Cardiac septum (tissue), 1 donor: Measurements from ENCODE around the gene RSRP1. TPM values are rescaled to one million over a fixed set of nuclear protein-coding genes. Genes with fewer than 3 reads are reported as not detected.
"Not testable (repeated sequence)": the region's sequence is repeated elsewhere in the genome, so short reads cannot be mapped to it uniquely, and the experiment has no call there.

ENCODE experiments used
- DNase-seq: peaks from one replicate; pipeline ENCODE4 v3.0.0-alpha.2; 2020; ENCODE audit warnings: low spot score
- intact Hi-C: fragments of 100-400 bp; cut with DNase I; formaldehyde crosslinking; loops from one replicate; pipeline ENCODE4 v1.14.0; 2022
- long read RNA-seq: library from polyadenylated mRNA; unstranded; transcript quantifications from one replicate; pipeline ENCODE4 v2.0.0, GENCODE V29; 2021
- total RNA-seq: library from RNA; stranded (reverse); fragmentation: NEBNext Ultra II Directional; extraction: Animal tissue kit (Norgen Biotek cat#: 25700); gene quantifications from one replicate; pipeline ENCODE4 v1.2.1, GENCODE V29; 2021
- donor health status: DM: no; HTN: no; CAD: no.

The RSRP1 gene, protein sequence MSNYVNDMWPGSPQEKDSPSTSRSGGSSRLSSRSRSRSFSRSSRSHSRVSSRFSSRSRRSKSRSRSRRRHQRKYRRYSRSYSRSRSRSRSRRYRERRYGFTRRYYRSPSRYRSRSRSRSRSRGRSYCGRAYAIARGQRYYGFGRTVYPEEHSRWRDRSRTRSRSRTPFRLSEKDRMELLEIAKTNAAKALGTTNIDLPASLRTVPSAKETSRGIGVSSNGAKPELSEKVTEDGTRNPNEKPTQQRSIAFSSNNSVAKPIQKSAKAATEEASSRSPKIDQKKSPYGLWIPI
- 52.2 TPM for total RNA-seq
- long read RNA-seq, partial matches to known transcripts = 1 of 17 reads
- long read RNA-seq, other reads (novel, unspliced or antisense) = 8 of 17 reads

DNA sequence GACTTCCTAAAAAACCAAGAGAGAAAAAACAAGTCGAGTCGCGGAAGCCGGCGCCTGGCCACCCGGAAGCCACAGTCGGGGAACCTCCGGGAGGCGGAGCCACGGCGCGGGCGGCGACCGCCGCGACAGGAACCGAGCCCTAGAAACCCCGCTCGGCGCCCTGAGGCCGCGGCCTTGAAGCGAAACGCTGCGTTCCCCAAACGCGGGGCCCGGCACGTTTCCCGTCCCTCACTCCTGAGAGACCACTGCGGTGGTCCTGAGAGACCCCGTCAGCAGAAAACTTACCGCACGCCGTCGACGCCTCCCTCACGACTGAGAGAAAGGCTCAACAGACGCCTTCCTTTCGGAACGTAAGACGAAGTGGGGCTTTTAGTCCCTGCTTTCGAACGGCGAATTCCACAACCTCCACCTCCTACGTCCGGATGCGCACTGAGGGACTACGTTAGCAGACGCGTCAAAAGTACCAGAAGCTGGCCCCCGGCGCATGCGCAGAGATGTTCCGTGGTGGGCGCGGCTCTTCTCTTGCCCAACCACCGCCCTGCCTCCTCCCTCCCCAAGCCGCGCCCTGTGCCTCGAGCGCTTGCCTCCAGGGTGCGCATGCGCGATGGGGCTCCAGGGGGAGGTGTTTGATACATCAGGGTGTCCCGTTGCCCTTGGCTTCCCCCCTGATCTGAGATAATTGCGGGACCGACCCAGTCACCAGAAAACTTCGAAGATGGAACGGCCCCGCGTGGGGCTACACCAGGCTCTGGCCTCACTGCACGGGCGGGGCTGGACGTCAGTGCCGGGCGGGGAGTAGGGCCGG lies at the start of gene RSRP1:
TSS of gene RSRP1 (minus strand) at position 431 of the 805 bp plus-strand sequence. CDS start 491 bp downstream, outside the sequence.
- intact Hi-C loops = loop anchor here (2.0 to 5.0 kb wide), 4 partner anchors 14 to 570 kb away; partner anchors contain the start of genes MTFR1L, SYF2 and TMEM50A

DNA sequence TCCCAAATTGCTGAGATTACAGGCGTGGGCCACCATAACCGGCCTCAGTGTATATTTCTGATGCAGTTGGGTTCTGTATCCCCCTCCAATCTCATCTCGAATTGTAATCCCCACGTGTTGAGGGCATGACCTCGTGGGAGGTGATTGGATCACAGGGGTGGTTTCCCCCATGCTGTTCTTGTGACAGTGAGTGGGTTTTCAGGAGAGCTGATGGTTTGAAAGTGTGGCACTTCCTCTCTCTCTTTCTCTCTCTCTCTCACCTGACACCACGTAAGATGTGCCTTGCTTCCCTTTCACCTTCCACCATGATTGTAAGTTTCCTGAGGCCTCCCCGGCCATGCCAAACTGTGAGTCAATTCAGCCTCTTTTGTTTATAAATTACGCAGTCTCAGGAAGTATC lies 49.2 kb upstream of the RSRP1 start:
- DNase-seq, intact Hi-C loops: not testable (repeated sequence)

More for the DNA sequence above, at the start of gene RSRP1:
- DNase-seq = peak; percentile 100

DNA sequence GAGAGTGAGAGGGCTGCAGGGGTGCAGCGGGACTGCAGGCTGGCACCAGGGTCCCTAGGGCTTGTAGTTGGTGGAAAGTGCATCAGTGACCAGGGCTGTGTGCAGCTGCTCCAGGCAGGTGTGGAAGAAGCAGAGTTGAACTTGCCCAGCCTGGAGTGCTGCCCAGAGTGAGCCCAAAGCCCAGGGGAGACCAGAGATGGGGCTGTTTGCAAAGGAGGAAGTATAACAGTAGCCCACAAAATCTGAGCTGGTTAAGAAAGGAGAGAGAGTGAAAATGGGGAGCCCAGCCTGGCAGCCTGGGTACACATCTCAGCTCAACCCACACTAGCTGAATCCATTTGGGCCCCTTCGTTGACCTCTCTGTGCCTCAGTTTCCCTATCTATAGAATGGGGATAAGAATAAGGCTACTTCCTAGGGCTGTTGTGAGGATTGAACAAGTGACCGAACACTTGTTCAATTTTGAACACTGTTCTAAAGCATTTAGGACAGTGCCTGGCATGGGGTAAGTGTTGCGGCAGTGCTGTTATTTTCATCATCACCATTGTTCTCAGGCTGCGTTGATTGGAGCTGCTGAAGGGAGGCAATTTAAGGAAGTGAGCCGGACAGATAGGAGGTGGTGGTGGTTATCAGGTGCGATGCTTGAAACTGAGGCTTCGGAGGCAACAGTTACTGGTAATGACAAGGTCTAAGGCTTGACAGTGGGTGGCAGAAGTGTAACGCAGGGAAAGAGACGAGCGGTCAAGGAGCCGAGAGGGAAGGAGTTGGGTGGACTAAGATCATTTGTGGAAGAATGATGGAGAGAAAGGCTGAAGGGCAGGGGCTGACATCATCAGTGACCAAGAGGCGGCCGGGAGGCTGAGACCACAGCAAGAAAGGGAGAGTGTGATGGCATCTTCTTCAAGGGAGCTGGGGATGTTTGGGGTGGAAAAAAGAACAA lies 47.9 kb upstream of the RSRP1 start:
- intact Hi-C loops, DNase-seq: not testable (repeated sequence)

DNA sequence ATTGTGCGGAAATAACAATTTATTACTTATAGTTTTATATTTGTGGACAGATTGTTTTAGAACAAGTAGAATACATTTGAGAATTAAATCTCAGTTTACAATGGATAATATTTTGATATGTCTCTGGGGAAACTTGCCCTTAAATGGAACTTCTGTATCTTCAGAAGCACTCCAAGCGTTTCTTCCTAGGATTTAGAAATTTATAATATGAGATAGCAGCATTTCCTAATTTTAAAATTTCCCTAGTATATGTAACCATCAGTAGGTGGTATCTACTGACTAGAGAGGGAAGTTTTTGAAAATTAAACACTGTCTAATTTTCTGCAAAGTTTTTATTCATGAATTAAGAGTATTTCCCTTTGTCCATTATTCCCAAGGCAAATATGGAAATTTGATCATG lies 46.2 kb upstream of the RSRP1 start:
- intact Hi-C loops, DNase-seq: not testable (repeated sequence)

DNA sequence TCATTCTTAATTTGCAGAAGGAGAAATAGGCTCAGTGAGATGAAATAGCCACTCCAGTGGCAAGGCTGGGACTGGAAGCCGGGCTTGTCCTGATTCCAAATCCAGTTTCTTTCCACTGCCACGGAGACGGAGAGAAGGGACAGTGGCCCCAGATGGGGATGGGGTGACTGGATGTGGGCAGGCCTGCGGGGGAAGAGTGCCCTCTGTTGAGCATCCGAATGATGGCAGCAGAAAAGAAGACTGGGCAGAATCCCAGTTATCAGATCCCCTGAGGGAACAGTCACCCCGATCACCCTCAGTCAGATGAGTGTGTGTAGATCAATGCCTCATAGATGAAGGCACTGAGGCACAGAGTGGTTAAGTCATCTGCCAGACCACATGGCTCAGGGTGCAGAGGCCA lies 42.8 kb upstream of the RSRP1 start:
- intact Hi-C loops = not testable (repeated sequence)

DNA sequence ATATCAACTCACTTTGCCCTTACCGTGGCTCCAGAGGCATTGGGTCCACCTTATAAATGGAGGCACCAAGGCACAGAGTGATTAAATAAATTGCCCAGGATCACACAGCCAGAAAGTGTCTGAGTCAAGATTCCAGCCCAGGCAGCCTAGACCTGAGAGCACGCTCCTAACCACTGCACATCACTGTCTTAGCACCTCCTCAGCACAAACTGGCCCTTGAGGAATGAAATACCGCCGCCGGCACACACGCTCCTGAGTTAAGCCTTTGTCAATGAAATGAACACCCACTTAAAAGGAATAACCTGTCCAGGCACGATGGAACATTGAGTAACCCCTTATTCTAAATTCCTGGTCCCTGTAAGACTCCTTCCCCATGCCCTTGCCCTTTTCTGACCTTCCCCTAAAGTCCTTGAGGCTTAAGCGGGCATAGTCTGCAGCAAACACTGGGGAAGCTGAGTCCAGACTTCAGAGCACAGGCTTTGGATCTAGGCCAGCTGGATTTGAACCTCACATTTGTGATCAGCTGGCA lies 41.4 kb upstream of the RSRP1 start:
- DNase-seq, intact Hi-C loops: not testable (repeated sequence)

More for the DNA sequence above, 42.8 kb upstream of the RSRP1 start:
- not testable (repeated sequence) for DNase-seq

DNA sequence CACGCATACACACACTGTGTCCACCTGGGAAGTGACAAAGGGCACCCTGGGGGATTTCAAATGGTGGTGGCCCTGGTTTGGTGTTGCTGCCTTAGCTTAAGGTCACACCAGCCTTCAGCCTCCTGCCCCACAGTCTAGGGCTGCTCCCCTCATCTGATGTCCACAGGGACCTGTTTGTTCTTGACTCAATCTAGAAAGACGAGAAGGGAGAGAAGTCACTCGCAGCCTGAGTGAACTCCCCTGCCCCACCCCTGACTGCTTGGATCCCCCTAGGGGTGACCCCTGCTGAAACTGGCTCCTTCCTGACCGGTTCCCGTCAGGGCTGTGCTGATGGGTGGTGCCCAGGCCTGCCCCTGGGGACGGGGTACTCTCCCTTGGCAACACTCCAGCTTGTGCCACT lies 39.9 kb upstream of the RSRP1 start:
- intact Hi-C loops, DNase-seq: not testable (repeated sequence)

DNA sequence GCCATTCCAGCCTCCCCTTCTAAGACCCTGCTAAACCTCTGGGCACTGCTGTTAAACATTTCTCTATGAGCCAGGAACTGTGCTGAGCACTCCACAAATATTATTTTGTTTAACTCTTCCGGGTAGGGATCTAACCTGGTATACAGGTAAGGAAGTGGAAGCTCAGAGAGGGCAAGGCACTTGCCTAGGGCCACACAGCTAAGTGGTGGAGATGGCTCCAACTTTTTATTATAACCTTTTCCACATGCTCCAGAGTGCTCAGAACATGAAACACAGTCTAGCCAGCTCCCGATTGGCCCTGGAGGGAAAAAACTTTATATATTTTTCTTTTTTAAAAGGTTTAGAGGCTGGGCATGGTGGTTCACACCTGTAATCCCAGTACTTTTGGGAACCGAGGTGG lies 38.6 kb upstream of the RSRP1 start:
- DNase-seq, intact Hi-C loops: not testable (repeated sequence)

DNA sequence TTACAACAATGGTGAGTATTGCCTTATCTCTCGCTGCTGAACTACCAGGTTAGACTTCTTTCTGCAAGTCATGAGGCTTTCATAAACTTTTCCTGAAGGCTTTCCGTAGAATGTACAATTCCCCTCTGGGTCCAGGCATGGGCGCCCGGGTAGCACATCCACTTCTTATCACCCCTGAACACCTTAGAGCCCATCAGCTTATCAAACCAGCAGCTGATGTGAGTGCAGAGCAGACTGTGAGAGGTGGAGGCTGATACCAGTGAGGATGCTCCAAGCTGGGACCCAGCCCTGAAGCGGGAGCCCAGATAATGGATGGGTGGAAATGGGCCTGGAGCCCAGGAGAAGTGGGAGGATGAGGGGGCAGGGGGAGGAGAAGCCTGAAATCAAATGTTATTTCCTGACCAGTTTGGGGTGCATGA lies 32.4 kb upstream of the RSRP1 start:
- DNase-seq, intact Hi-C loops: not testable (repeated sequence)

DNA sequence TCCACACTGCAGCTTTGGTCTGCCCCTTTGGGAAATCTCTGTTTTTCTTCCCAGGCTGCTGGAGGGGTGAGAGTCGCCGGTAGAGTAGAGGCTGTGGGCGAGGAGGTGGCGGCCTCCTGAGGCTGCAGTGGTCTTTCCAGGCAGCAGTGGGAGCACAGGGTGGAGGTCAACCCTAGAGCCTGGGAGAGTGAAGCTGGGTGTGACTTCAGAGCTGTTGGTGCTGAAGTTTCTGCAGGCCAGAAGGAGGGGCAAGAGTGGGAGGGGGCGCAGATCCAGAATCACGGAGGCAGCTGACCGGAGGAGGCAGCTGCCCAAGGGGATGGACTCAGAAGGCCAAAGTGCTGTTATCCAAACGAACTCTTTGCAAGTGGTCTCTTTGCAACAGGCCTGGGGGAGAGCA lies 31.5 kb upstream of the RSRP1 start:
- intact Hi-C loops, DNase-seq: not testable (repeated sequence)

DNA sequence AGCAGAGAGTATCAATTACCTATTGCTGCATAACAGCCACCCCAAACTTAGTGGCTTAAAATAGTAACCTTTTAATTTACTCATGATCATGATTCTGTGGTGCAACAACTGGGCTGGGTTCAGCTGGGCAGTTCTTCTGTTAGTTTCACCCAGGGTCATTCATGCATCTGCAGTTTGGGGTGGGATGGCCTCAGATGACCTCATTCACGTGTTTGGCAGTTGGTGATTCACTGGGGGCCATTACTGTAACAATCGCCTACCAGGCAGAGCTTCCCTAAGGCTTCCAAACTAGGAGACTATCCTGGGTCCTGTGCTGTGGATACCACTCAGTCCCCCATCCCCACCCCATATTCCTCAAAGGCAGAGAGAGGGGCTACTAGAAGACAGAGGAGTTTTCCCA lies 31.1 kb upstream of the RSRP1 start:
- intact Hi-C loops = not testable (repeated sequence)

DNA sequence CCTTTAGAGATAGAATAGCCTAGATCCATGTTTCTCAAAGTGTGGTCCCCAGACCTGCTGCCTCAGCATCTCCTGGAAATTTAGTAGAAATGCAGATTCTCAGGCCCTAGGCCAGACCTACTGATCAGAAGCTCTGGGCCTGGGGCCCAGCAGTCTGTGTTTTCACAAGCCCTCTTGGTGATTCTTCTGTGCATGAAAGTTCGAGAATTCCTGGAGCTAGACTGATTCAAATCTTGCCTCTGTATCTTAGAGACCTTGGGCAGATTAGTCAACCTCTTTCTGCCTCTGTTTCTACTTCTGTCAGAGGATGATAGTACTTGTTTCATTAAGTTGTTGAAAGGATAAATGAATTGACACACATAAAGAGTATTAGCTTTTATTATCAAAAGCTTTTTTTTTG lies 30.0 kb upstream of the RSRP1 start:
- DNase-seq, intact Hi-C loops: not testable (repeated sequence)

More for the DNA sequence above, 31.1 kb upstream of the RSRP1 start:
- not testable (repeated sequence) for DNase-seq

DNA sequence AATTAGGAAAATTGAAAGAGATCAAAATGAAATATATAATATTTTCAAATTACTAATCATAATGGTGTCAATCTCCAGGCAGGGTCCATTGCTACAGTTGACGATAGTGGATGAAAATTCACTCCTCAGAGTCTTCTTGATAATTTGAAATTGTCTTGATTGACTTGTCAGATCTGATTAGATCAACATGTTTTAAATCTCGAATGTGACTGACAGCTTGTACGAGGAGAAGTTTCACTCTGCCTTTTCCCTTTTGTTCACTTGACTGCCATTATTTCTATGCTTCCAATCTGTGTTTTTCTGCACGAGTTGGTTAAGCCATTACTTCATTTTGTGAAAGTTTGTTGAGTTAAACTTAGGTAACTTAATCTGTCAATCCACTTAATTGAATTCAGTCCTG lies 28.4 kb upstream of the RSRP1 start:
- intact Hi-C loops = not testable (repeated sequence)

DNA sequence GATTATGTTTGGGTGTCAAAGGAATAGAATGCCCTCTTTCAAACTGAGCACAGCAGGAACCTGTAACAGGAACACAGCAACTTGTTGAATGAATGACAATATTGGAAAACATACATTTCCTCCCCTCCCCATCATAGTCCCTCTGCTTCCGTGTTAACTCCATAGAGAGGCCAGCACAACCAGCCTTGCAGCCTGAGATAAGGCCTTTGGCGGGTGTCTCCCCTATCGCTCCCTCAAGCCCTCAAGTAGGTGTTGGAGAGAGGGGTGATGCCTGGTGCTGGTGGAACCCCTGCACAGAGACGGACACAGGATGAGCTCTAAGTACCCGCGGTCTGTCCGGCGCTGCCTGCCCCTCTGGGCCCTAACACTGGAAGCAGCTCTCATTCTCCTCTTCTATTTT lies 25.0 kb upstream of the RSRP1 start, which contains the start of gene RHD:
TSS of gene RHD (plus strand) at position 272 of the 400 bp plus-strand sequence. CDS start at position 311, 39 bp downstream.
- intact Hi-C loops = not testable (repeated sequence)

More for the DNA sequence above, 28.4 kb upstream of the RSRP1 start:
- not testable (repeated sequence) for DNase-seq

DNA sequence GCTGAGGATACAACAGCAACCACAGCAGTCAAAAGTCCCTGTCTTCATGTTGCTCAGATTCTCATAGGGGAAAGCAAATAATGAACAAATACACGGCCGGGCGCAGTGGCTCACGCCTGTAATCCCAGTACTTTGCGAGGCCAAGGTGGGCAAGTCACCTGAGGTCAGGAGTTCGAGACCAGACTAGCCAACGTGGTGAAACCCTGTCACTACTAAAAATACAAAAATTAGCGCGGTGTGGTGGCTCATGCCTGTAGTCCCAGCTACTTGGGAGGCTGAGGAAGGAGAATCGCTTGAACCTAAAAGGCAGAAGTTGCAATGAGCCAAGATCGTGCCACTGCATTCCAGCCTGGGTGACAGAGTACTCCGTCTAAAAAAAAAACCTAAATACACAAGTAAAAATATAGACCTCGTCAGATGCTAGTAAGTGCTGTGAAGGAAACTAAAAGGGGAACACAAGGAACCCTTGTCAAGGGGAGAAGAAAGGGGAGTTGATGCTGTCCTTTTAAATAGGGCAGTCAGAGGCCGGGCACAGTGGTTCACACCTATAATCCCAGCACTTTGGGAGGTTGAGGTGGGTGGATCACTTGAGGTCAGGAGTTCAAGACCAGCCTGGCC lies 21.0 kb upstream of the RSRP1 start:
- intact Hi-C loops, DNase-seq: not testable (repeated sequence)

More for the DNA sequence above, 25.0 kb upstream of the RSRP1 start, which contains the start of gene RHD:
- DNase-seq = not testable (repeated sequence)

DNA sequence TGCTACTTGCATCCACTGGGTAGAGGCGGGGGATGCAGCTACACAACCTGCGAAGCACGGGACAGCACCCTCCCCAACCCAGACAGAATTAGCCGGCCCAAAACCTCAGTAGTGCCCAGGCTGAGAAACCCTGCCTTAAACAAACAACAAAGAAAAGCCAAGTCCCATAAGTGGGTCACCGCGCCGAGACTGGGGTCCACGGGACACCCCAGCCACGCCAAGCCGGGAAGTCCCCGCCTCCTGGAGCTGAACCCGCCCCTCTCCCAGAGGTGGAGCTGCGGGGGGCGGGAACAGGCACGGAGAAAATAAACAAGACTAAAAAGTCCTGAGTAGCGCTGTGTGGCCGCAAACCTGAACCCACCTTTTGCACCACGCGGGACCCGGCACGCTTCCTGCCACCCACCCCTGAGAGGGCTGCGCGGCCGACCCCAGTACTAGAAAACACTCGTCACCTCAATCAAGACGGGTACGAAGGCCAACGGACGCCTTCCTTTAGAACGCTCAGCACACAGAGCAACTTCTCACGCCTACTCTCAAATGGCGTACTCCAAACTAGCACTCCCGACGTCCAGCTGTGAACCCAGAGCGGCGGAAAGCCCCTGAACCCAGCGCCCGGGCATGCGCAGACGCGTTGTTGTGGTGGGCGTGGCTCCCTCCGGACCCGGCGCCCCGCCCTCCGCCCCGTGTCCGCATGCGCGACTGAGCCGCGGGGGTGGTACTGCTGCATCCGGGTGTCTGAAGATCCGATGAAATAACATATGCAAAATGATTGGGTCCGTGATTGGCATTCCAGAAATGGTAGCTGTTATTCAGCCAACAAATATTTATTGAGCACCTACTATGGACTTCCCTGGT lies 20.3 kb upstream of the RSRP1 start:
- DNase-seq = peak; percentile 87
- intact Hi-C loops = not testable (repeated sequence)

DNA sequence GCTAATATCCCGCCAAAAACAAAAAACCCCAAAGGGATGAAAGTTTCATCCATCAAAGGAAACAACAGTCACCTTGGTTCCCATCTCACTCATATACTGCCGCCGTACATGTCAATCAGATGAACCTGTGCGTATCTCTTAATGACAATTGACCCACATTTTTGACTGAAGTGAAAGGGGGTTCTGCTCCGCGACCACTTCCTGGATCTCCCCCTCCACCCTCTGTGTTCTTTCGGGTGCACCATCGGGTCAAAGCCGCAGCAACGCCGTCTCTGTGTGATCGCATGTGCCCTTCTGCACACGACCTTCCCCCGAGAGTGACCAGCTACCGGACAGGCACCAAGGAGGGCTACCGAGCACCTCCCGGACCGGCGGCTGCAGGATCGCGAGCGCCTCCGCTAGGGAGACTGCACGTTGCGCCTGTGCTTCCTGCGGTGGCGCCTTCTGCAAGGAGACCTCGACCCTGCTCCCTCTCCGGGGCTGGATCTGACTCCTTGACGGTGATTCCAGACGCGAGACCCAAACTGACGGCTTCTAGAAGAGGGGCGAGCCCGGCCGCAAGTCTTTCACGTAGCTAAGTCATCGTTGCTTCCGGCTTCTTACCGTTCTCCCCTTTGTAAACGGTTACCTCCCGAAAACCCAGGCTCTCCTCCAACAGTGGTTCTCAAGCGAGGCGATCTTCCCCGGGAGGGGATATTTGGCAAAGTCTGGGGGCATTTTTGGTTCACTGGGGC lies 19.5 kb upstream of the RSRP1 start:
- DNase-seq, intact Hi-C loops: not testable (repeated sequence)
